ENCODE data around the gene DOK3.

Gene DOK3

DNA sequence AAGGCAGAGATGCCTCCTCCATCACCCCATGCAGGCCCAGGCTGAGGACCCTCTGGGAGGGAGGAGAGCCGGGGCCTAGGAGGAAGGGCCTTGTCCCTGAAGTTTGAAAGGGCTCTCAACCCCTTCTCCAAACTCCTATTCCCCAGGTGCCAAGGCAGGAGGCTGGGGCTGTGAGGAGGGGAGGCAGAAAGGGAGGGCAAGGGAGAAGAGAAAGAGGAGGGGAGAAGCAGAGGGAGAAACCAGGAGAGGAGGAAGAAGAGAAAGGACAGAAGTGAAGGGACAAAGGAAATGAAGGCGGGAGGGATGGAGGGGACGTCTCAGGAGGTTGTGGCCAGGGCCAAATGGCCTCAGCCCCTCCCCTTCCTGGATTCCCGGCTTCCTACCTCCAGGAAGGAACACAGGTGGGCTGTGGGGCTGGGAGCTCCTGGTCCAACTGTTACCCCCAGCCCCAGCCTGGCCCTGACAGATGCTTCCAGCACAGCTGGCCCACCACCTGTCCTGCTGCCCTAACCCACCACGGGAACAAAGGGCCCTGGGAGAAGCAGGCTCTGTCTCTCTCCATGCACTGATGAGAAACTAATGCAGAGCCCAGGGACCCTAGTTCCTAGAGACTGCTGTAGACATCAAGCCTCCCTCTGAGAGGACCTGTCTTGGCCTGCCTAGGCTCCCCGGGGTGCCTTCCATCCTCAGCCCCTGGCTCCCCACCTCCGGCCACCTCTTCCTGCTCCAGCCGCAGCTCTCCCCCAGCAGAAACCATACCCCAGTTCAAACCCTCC, 39.7 kb downstream of the DOK3 start:
- Histone ChIP-seq H3K4me2 (ENCODE audit: low read depth, low read length, poor library complexity, severe bottlenecking) (no peak overlapping the region), H3K9me2 (replicated peaks; ENCODE audit: insufficient read depth, low read length) (no peaks in the 10 kb centered on the region), H4K20me1 (ENCODE audit: low read depth, low read length) (no peaks in the 10 kb centered on the region), H3K4me3 (ENCODE audit: insufficient read depth, low read length, poor library complexity, severe bottlenecking) (no peak overlapping the region), H3K9me3 (ENCODE audit: insufficient read depth, low read length) (no peaks in the 10 kb centered on the region), H3K36me3 (ENCODE audit: low read length) (peaks cover 3% of the 10 kb centered on the region; the same call in 1 of the 2 replicates), H3K27me3 (ENCODE audit: low read length) (no peaks in the 10 kb centered on the region), H3K79me2 (ENCODE audit: insufficient read depth, low read length) (peaks cover 13% of the 10 kb centered on the region), H3K27ac (ENCODE audit: low read depth, low read length) (no peak overlapping the region), H2AFZ (ENCODE audit: low read depth, low read length, severe bottlenecking) (no peak overlapping the region), H3F3A (ENCODE audit: insufficient read depth) (no peaks in the 10 kb centered on the region; the same call in 1 of the 2 replicates), H3K9ac (ENCODE audit: low read length) (no peak overlapping the region)
- TF ChIP-seq, protein P1, sequence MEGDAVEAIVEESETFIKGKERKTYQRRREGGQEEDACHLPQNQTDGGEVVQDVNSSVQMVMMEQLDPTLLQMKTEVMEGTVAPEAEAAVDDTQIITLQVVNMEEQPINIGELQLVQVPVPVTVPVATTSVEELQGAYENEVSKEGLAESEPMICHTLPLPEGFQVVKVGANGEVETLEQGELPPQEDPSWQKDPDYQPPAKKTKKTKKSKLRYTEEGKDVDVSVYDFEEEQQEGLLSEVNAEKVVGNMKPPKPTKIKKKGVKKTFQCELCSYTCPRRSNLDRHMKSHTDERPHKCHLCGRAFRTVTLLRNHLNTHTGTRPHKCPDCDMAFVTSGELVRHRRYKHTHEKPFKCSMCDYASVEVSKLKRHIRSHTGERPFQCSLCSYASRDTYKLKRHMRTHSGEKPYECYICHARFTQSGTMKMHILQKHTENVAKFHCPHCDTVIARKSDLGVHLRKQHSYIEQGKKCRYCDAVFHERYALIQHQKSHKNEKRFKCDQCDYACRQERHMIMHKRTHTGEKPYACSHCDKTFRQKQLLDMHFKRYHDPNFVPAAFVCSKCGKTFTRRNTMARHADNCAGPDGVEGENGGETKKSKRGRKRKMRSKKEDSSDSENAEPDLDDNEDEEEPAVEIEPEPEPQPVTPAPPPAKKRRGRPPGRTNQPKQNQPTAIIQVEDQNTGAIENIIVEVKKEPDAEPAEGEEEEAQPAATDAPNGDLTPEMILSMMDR (IDR thresholded peaks at IDR 0.05; ENCODE audit: insufficient read depth, low read length, poor library complexity, severe bottlenecking) = no peak
- no peak for TF ChIP-seq EZH2phosphoT487 (conservative IDR thresholded peaks at IDR 0.05; ENCODE audit: low read length)

DNA sequence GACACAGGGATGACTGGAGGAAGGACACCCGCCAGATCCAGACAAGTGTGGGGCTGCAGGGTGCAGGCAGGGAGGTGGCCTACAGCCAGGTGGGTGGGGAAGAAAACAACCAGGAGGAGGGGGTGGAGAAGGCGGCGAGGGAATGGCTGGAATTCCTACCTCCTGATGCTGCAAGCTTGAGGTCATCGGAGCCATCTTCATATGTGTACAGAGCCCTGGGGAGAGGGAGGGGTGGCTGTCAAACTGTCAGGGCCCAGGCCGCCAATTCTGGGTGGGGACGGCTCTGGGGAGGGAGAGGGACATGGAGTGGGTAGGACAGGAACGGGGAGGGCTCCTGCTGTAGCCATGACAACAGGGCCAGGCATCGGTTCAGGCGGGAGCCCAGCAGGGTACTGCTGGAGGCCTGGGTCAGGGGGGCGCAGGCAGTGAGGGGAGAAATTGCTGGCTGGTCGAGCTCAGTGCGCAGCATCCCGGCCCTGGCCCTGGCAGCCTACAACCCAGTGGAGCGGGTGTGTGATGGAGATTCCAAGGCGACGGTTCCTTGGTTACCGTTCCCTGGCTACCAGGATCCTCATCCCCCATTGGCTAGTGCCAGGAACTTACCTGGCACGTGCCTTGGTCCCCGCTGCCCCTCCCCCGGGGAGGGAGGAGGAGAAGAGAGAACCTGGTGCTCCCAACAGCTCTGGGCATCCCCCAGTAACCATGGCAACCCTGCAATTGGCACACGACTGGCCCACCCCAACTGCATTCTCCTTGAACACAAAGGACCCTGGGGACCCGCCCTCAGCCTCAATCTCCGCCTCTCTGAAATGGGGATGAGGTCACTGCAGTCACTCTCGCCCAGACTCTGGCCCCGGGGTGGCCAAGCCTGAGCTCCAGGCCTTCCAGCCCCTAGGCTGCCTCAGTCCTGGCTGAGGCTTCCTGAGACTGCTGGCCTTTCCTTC, 40.7 kb downstream of the DOK3 start:
- H3K4me2 ChIP-seq (ENCODE audit: low read depth, low read length, poor library complexity, severe bottlenecking) = no peak overlapping the region
- H3K9ac ChIP-seq (ENCODE audit: low read length) = no peak overlapping the region
- no peaks in the 10 kb centered on the region for H3K9me2 ChIP-seq (replicated peaks; ENCODE audit: insufficient read depth, low read length)
- TF ChIP-seq, protein P1 (IDR thresholded peaks at IDR 0.05; ENCODE audit: insufficient read depth, low read length, poor library complexity, severe bottlenecking) = no peak
- TF ChIP-seq EZH2phosphoT487 (conservative IDR thresholded peaks at IDR 0.05; ENCODE audit: low read length) = no peak
- no peaks in the 10 kb centered on the region for H3F3A ChIP-seq (ENCODE audit: insufficient read depth)
- peaks cover 3% of the 10 kb centered on the region; the same call in 1 of the 2 replicates for H3K36me3 ChIP-seq (ENCODE audit: low read length)
- peaks cover 13% of the 10 kb centered on the region for H3K79me2 ChIP-seq (ENCODE audit: insufficient read depth, low read length)
- no peaks in the 10 kb centered on the region for H3K27me3 ChIP-seq (ENCODE audit: low read length)
- no peaks in the 10 kb centered on the region for H3K9me3 ChIP-seq (ENCODE audit: insufficient read depth, low read length)
- no peak overlapping the region for H3K4me3 ChIP-seq (ENCODE audit: insufficient read depth, low read length, poor library complexity, severe bottlenecking)
- no peak overlapping the region for H2AFZ ChIP-seq (ENCODE audit: low read depth, low read length, severe bottlenecking)
- H4K20me1 ChIP-seq (ENCODE audit: low read depth, low read length) = no peaks in the 10 kb centered on the region
- no peak overlapping the region for H3K27ac ChIP-seq (ENCODE audit: low read depth, low read length)

DNA sequence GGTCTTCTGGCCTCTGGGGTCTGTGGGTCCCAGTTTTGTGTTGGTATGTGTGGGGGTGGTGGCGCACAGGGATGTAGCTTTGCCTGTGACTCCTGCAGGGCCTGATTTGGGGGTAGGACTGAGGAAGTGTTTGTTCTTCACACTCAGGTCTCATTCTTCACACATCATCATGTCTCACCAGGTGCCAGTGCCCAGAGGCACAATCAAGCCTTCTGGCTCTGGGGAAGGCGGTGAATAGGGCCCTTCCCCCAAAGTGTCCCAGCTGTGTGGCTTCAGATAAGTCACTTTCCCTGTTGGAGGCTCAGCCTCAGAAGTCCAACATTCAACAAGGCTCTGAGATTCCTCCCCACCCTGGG, 41.3 kb downstream of the DOK3 start:
- TF ChIP-seq, protein P1 (IDR thresholded peaks at IDR 0.05; ENCODE audit: insufficient read depth, low read length, poor library complexity, severe bottlenecking) = no peak
- TF ChIP-seq EZH2phosphoT487 (conservative IDR thresholded peaks at IDR 0.05; ENCODE audit: low read length) = no peak
- no peaks in the 10 kb centered on the region for H3F3A ChIP-seq (ENCODE audit: insufficient read depth)
- H3K9me2 ChIP-seq (replicated peaks; ENCODE audit: insufficient read depth, low read length) = no peaks in the 10 kb centered on the region
- no peak overlapping the region for H3K4me2 ChIP-seq (ENCODE audit: low read depth, low read length, poor library complexity, severe bottlenecking)
- no peaks in the 10 kb centered on the region for H4K20me1 ChIP-seq (ENCODE audit: low read depth, low read length)
- no peak overlapping the region for H3K9ac ChIP-seq (ENCODE audit: low read length)
- no peaks in the 10 kb centered on the region for H3K27me3 ChIP-seq (ENCODE audit: low read length)
- H2AFZ ChIP-seq (ENCODE audit: low read depth, low read length, severe bottlenecking) = no peak overlapping the region
- no peak overlapping the region for H3K27ac ChIP-seq (ENCODE audit: low read depth, low read length)
- H3K9me3 ChIP-seq (ENCODE audit: insufficient read depth, low read length) = no peaks in the 10 kb centered on the region
- peaks cover 13% of the 10 kb centered on the region for H3K79me2 ChIP-seq (ENCODE audit: insufficient read depth, low read length)
- no peak overlapping the region for H3K4me3 ChIP-seq (ENCODE audit: insufficient read depth, low read length, poor library complexity, severe bottlenecking)
- peaks cover 3% of the 10 kb centered on the region; the same call in 1 of the 2 replicates for H3K36me3 ChIP-seq (ENCODE audit: low read length)

Data from SU-DHL-6 (cell line).